HCT116 (cell line): ENCODE results near the gene SH3TC2. TPM values are rescaled to one million over a fixed set of nuclear protein-coding genes. Genes with fewer than 3 reads are reported as not detected.

Source experiments
- ATAC-seq: fragments of 200-7000 bp; cut with Tn5 transposase; 2 replicates; pipeline ENCODE4 v1.9.1; 2020; ENCODE audit warnings: mild to moderate bottlenecking, moderate library complexity
- BruUV-seq: library from RNA; stranded (reverse); fragments of 400-500 nt; replicated peaks from 2 replicates; lab custom pipeline; 2021; lab: Mats Ljungman, UMichigan
- CTCF ChIA-PET: fragments of 300-600 bp; sonication (Branson Sonifier 250); formaldehyde crosslinking; loops from one replicate; lab custom pipeline; 2021; ENCODE audit warnings: antibody characterized with exemption; lab: Charles Lee
- POLR2A ChIA-PET: fragments of 300-600, 350-600 bp; sonication (Branson Sonifier 250); formaldehyde crosslinking; loops from one replicate; lab custom pipeline; 2021; ENCODE audit warnings: antibody characterized with exemption; lab: Charles Lee
- RAD21 ChIA-PET, 2 experiments: fragments of 300-600 bp; sonication (Branson Sonifier 250); formaldehyde crosslinking; loops; one replicate each; lab custom pipeline; 2023; ENCODE audit warnings: low total read pairs in 2 of 2; ENCODE audit not compliant: uncharacterized antibody in 2 of 2, unreplicated experiment in 2 of 2, low non-redundant PET in 1 of 2; lab: Charles Lee
- DNase-seq: peaks from one replicate; pipeline ENCODE4 v3.0.0-alpha.2; 2010; ENCODE audit warnings: low read depth, low spot score
- H2AFZ ChIP-seq: fragments of 200-600 bp; shearing (Covaris generic), sonication (generic); 2 replicates; pipeline ENCODE4 v1.6.1; 2017; ENCODE audit warnings: low read depth, mixed run types, mixed read lengths, antibody characterized with exemption, low read length; ENCODE audit not compliant: poor library complexity, severe bottlenecking
- H3K27ac ChIP-seq: 2 replicates; pipeline ENCODE4 v1.5.1; 2012; ENCODE audit warnings: low read depth, low read length
- H3K27me3 ChIP-seq: fragments of 200-600 bp; sonication (generic); 2 replicates; pipeline ENCODE4 v1.6.1; 2016; ENCODE audit warnings: mixed run types, low read length, mixed read lengths; ENCODE audit not compliant: insufficient read depth
- H3K36me3 ChIP-seq, 2 experiments: fragments of 200-500 bp in 1 of 2; fragments of 200-600 bp in 1 of 2; sonication (Bioruptor generic) in 1 of 2; sonication (generic) in 1 of 2; 2 replicates each; pipeline versions ENCODE4 v1.5.1 to v1.6.1; 2014 to 2016; ENCODE audit warnings: low read length in 2 of 2, inconsistent platforms in 1 of 2, mixed read lengths in 1 of 2, mixed run types in 1 of 2; ENCODE audit not compliant: insufficient read depth in 2 of 2, control insufficient read depth in 1 of 2
- H3K4me1 ChIP-seq, 2 experiments: fragments of 200-600 bp in 1 of 2; sonication (generic) in 1 of 2; 2 replicates each; pipeline versions ENCODE4 v1.5.1 to v1.6.1; 2012 to 2017; ENCODE audit warnings: low read length in 2 of 2, inconsistent platforms in 1 of 2, mild to moderate bottlenecking in 1 of 2, mixed read lengths in 1 of 2, mixed run types in 1 of 2, moderate library complexity in 1 of 2; ENCODE audit not compliant: insufficient read depth in 2 of 2, control insufficient read depth in 1 of 2
- H3K4me2 ChIP-seq: fragments of 200-600 bp; sonication (generic); 2 replicates; pipeline ENCODE4 v1.6.1; 2017; ENCODE audit warnings: mixed run types, low read length, mixed read lengths
- H3K4me3 ChIP-seq, 2 experiments: fragments of 200-600 bp in 1 of 2; sonication (generic) in 1 of 2; replicated peaks in 1 of 2; 2 replicates each; pipeline ENCODE4 v1.5.1; 2011 to 2016; ENCODE audit warnings: low read length in 2 of 2, control low read depth in 1 of 2, low read depth in 1 of 2, mild to moderate bottlenecking in 1 of 2, mixed read lengths in 1 of 2, mixed run types in 1 of 2
- H3K79me2 ChIP-seq: fragments of 200-600 bp; sonication (generic); 2 replicates; pipeline ENCODE4 v1.6.1; 2017; ENCODE audit warnings: mild to moderate bottlenecking, mixed run types, low read length, moderate library complexity, mixed read lengths; ENCODE audit not compliant: insufficient read depth
- H3K9ac ChIP-seq: fragments of 200-600 bp; sonication (generic); 2 replicates; pipeline ENCODE4 v1.6.1; 2016; ENCODE audit warnings: low read length, mixed read lengths
- H3K9me2 ChIP-seq: fragments of 200-600 bp; sonication (generic), shearing (Covaris generic); 2 replicates; pipeline ENCODE4 v1.6.1; 2017; ENCODE audit warnings: mixed run types, mild to moderate bottlenecking, moderate library complexity; ENCODE audit not compliant: insufficient read depth
- H3K9me3 ChIP-seq, 2 experiments: fragments of 200-500 bp in 1 of 2; fragments of 200-600 bp in 1 of 2; sonication (Bioruptor generic) in 1 of 2; sonication (generic) in 1 of 2; 2 replicates each; pipeline ENCODE4 v1.6.1; 2014 to 2017; ENCODE audit warnings: low read length in 2 of 2, mixed read lengths in 2 of 2, inconsistent platforms in 1 of 2, low read depth in 1 of 2, mild to moderate bottlenecking in 1 of 2, mixed run types in 1 of 2, moderate library complexity in 1 of 2; ENCODE audit not compliant: control insufficient read depth in 1 of 2, insufficient read depth in 1 of 2
- H4K20me1 ChIP-seq: fragments of 200-600 bp; sonication (generic), shearing (Covaris generic); 2 replicates; pipeline ENCODE4 v1.6.1; 2017; ENCODE audit warnings: mixed run types, mild to moderate bottlenecking, moderate library complexity; ENCODE audit not compliant: insufficient read depth
- CBX3 ChIP-seq: IDR thresholded peaks from 2 replicates; pipeline ENCODE4 v1.6.1; 2012; ENCODE audit warnings: low read depth
- CTCF ChIP-seq, 3 experiments: fragments of 200-600 bp in 1 of 3; sonication (generic) in 1 of 3; IDR thresholded peaks in 2 of 3; conservative IDR thresholded peaks in 1 of 3; 2 replicates each; pipeline ENCODE4 v1.5.1; 2012 to 2017; ENCODE audit warnings: low read depth in 2 of 3, low read length in 2 of 3, antibody characterized with exemption in 1 of 3, borderline replicate concordance in 1 of 3, control low read depth in 1 of 3, mild to moderate bottlenecking in 1 of 3, mixed read lengths in 1 of 3, mixed run types in 1 of 3, moderate library complexity in 1 of 3; ENCODE audit not compliant: insufficient read depth in 1 of 3
- JUND ChIP-seq: IDR thresholded peaks from 2 replicates; pipeline ENCODE4 v1.6.1; 2012
- MAX ChIP-seq: IDR thresholded peaks from 2 replicates; pipeline ENCODE4 v1.6.1; 2012
- RAD21 ChIP-seq: IDR thresholded peaks from 2 replicates; pipeline ENCODE4 v1.6.1; 2012; ENCODE audit warnings: low read depth, mild to moderate bottlenecking
- REST ChIP-seq: IDR thresholded peaks from 2 replicates; pipeline ENCODE4 v1.6.1; 2012; ENCODE audit warnings: low read depth
- SRF ChIP-seq: IDR thresholded peaks from 2 replicates; pipeline ENCODE4 v1.6.1; 2012; ENCODE audit warnings: low read depth
- YY1 ChIP-seq: IDR thresholded peaks from 2 replicates; pipeline ENCODE4 v1.6.1; 2011; ENCODE audit warnings: low read length, low read depth, moderate library complexity, mild to moderate bottlenecking; ENCODE audit not compliant: insufficient replicate concordance; ENCODE audit errors: extremely low read depth
- intact Hi-C: fragments of 100-400 bp; cut with micrococcal nuclease; formaldehyde crosslinking; loops from 2 replicates; pipeline ENCODE4 v1.10.0; 2022
- total RNA-seq: library from RNA; stranded (reverse); gene quantifications from one replicate; pipeline ENCODE4 v1.2.1, GENCODE V29; 2021; ENCODE audit not compliant: unreplicated experiment

SH3TC2 gene
- total RNA-seq, 1 experiment from 2014 or later = 12.8 TPM

- Histone ChIP-seq H3K4me2 (no peak overlapping the region), H3K9me3 (no peaks in the 10 kb centered on the region), H3K27me3 (no peaks in the 10 kb centered on the region)
- peak; percentile 23; the same call in 1 of the 2 replicates for TF ChIP-seq MAX
- no peak for TF ChIP-seq JUND
- no peak for TF ChIP-seq SRF
- TF ChIP-seq RAD21 = peak; percentile 91
- TF ChIP-seq CTCF (IDR thresholded peaks at IDR 0.05 in 2 of 3, conservative IDR thresholded peaks at IDR 0.05 in 1 of 3; ENCODE audit: borderline replicate concordance in 1 of 3, insufficient read depth in 1 of 3, low read depth in 2 of 3, low read length in 2 of 3) = peak; percentile 63 to 81 (median 80)
- TF ChIP-seq YY1 = no peak
- TF ChIP-seq CBX3 = no peak
- TF ChIP-seq REST = no peak
- TF ChIP-seq, all 23 proteins: peak for 3
- DNase-seq = peak; percentile 63
- H2AFZ ChIP-seq = no peak overlapping the region
- ATAC-seq = peak; percentile 82
- H4K20me1 ChIP-seq = no peaks in the 10 kb centered on the region
- BruUV-seq = no TSS peak
- RAD21 ChIA-PET = interaction anchor here in 1 of 2 experiments (1.2 kb wide), 1 partner anchor 116 kb away, joined by 3 read pairs; no protein-coding TSS in a partner anchor
- no peak overlapping the region for H3K9ac ChIP-seq
- peaks cover 8 to 20% of the 10 kb centered on the region in 2 experiments for H3K4me1 ChIP-seq
- no peaks in the 10 kb centered on the region for H3K36me3 ChIP-seq
- no peak overlapping the region for H3K27ac ChIP-seq
- POLR2A ChIA-PET = no interaction called here
- intact Hi-C loops = loop anchor here (1.0 to 5.0 kb wide), 4 partner anchors 86 to 265 kb away; no protein-coding TSS in a partner anchor
- no peaks in the 10 kb centered on the region; the same call in 1 of the 2 replicates for H3K9me2 ChIP-seq
- no peak overlapping the region for H3K4me3 ChIP-seq
- no peaks in the 10 kb centered on the region for H3K79me2 ChIP-seq
- CTCF ChIA-PET = interaction anchor here (0.9 to 3.4 kb wide), 8 partner anchors 15 to 267 kb away, joined by 3 to 13 read pairs (median 3); no protein-coding TSS in a partner anchor
Observed at GRCh38 chr5:148998174-148998797, 64.6 kb downstream of the SH3TC2 start.
